Fibroblast of pulmonary artery (primary cell): ENCODE data around the gene RSRP1.
"Not testable (repeated sequence)": the region's sequence is repeated elsewhere in the genome, so short reads cannot be mapped to it uniquely, and the experiment has no call there.

ENCODE experiments used
- DNase-seq: peaks from one replicate; pipeline ENCODE4 v3.0.0-alpha.2; 2010; ENCODE audit warnings: low read depth
- H3K4me3 ChIP-seq: replicated peaks from 2 replicates; pipeline ENCODE4 v1.5.1; 2011; ENCODE audit warnings: low read depth, mild to moderate bottlenecking, control low read depth, low read length, moderate library complexity
- TF ChIP-seq, protein P1 (sequence below): IDR thresholded peaks from 2 replicates; pipeline ENCODE4 v1.5.1; 2011; ENCODE audit warnings: mild to moderate bottlenecking, control low read depth, low read length, inconsistent platforms; ENCODE audit errors: missing control alignments

RSRP1 gene

DNA sequence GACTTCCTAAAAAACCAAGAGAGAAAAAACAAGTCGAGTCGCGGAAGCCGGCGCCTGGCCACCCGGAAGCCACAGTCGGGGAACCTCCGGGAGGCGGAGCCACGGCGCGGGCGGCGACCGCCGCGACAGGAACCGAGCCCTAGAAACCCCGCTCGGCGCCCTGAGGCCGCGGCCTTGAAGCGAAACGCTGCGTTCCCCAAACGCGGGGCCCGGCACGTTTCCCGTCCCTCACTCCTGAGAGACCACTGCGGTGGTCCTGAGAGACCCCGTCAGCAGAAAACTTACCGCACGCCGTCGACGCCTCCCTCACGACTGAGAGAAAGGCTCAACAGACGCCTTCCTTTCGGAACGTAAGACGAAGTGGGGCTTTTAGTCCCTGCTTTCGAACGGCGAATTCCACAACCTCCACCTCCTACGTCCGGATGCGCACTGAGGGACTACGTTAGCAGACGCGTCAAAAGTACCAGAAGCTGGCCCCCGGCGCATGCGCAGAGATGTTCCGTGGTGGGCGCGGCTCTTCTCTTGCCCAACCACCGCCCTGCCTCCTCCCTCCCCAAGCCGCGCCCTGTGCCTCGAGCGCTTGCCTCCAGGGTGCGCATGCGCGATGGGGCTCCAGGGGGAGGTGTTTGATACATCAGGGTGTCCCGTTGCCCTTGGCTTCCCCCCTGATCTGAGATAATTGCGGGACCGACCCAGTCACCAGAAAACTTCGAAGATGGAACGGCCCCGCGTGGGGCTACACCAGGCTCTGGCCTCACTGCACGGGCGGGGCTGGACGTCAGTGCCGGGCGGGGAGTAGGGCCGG, at the start of gene RSRP1:
TSS of gene RSRP1 (minus strand) at position 431 of the 805 bp plus-strand sequence. CDS start 491 bp downstream, outside the sequence.
- DNase-seq, result peak; percentile 98
- TF ChIP-seq, protein P1, sequence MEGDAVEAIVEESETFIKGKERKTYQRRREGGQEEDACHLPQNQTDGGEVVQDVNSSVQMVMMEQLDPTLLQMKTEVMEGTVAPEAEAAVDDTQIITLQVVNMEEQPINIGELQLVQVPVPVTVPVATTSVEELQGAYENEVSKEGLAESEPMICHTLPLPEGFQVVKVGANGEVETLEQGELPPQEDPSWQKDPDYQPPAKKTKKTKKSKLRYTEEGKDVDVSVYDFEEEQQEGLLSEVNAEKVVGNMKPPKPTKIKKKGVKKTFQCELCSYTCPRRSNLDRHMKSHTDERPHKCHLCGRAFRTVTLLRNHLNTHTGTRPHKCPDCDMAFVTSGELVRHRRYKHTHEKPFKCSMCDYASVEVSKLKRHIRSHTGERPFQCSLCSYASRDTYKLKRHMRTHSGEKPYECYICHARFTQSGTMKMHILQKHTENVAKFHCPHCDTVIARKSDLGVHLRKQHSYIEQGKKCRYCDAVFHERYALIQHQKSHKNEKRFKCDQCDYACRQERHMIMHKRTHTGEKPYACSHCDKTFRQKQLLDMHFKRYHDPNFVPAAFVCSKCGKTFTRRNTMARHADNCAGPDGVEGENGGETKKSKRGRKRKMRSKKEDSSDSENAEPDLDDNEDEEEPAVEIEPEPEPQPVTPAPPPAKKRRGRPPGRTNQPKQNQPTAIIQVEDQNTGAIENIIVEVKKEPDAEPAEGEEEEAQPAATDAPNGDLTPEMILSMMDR, result no peak
- H3K4me3 ChIP-seq, result peak within 1 kb of the TSS; percentile 74

GRCh38 chr1:25296501-25296900, 49.2 kb upstream of the RSRP1 start:
- H3K4me3 ChIP-seq, DNase-seq: not testable (repeated sequence)

DNA sequence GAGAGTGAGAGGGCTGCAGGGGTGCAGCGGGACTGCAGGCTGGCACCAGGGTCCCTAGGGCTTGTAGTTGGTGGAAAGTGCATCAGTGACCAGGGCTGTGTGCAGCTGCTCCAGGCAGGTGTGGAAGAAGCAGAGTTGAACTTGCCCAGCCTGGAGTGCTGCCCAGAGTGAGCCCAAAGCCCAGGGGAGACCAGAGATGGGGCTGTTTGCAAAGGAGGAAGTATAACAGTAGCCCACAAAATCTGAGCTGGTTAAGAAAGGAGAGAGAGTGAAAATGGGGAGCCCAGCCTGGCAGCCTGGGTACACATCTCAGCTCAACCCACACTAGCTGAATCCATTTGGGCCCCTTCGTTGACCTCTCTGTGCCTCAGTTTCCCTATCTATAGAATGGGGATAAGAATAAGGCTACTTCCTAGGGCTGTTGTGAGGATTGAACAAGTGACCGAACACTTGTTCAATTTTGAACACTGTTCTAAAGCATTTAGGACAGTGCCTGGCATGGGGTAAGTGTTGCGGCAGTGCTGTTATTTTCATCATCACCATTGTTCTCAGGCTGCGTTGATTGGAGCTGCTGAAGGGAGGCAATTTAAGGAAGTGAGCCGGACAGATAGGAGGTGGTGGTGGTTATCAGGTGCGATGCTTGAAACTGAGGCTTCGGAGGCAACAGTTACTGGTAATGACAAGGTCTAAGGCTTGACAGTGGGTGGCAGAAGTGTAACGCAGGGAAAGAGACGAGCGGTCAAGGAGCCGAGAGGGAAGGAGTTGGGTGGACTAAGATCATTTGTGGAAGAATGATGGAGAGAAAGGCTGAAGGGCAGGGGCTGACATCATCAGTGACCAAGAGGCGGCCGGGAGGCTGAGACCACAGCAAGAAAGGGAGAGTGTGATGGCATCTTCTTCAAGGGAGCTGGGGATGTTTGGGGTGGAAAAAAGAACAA, 47.9 kb upstream of the RSRP1 start:
- H3K4me3 ChIP-seq, DNase-seq: not testable (repeated sequence)

DNA sequence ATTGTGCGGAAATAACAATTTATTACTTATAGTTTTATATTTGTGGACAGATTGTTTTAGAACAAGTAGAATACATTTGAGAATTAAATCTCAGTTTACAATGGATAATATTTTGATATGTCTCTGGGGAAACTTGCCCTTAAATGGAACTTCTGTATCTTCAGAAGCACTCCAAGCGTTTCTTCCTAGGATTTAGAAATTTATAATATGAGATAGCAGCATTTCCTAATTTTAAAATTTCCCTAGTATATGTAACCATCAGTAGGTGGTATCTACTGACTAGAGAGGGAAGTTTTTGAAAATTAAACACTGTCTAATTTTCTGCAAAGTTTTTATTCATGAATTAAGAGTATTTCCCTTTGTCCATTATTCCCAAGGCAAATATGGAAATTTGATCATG, 46.2 kb upstream of the RSRP1 start:
- H3K4me3 ChIP-seq, DNase-seq: not testable (repeated sequence)

DNA sequence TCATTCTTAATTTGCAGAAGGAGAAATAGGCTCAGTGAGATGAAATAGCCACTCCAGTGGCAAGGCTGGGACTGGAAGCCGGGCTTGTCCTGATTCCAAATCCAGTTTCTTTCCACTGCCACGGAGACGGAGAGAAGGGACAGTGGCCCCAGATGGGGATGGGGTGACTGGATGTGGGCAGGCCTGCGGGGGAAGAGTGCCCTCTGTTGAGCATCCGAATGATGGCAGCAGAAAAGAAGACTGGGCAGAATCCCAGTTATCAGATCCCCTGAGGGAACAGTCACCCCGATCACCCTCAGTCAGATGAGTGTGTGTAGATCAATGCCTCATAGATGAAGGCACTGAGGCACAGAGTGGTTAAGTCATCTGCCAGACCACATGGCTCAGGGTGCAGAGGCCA, 42.8 kb upstream of the RSRP1 start:
- H3K4me3 ChIP-seq, DNase-seq: not testable (repeated sequence)

DNA sequence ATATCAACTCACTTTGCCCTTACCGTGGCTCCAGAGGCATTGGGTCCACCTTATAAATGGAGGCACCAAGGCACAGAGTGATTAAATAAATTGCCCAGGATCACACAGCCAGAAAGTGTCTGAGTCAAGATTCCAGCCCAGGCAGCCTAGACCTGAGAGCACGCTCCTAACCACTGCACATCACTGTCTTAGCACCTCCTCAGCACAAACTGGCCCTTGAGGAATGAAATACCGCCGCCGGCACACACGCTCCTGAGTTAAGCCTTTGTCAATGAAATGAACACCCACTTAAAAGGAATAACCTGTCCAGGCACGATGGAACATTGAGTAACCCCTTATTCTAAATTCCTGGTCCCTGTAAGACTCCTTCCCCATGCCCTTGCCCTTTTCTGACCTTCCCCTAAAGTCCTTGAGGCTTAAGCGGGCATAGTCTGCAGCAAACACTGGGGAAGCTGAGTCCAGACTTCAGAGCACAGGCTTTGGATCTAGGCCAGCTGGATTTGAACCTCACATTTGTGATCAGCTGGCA, 41.4 kb upstream of the RSRP1 start:
- DNase-seq, H3K4me3 ChIP-seq: not testable (repeated sequence)

GRCh38 chr1:25287164-25287563, 39.9 kb upstream of the RSRP1 start:
- H3K4me3 ChIP-seq, DNase-seq: not testable (repeated sequence)

DNA sequence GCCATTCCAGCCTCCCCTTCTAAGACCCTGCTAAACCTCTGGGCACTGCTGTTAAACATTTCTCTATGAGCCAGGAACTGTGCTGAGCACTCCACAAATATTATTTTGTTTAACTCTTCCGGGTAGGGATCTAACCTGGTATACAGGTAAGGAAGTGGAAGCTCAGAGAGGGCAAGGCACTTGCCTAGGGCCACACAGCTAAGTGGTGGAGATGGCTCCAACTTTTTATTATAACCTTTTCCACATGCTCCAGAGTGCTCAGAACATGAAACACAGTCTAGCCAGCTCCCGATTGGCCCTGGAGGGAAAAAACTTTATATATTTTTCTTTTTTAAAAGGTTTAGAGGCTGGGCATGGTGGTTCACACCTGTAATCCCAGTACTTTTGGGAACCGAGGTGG, 38.6 kb upstream of the RSRP1 start:
- not testable (repeated sequence) for H3K4me3 ChIP-seq, DNase-seq

GRCh38 chr1:25279693-25280111, 32.4 kb upstream of the RSRP1 start:
- not testable (repeated sequence) for DNase-seq, H3K4me3 ChIP-seq

GRCh38 chr1:25278790-25279189, 31.5 kb upstream of the RSRP1 start:
- not testable (repeated sequence) for H3K4me3 ChIP-seq, DNase-seq

DNA sequence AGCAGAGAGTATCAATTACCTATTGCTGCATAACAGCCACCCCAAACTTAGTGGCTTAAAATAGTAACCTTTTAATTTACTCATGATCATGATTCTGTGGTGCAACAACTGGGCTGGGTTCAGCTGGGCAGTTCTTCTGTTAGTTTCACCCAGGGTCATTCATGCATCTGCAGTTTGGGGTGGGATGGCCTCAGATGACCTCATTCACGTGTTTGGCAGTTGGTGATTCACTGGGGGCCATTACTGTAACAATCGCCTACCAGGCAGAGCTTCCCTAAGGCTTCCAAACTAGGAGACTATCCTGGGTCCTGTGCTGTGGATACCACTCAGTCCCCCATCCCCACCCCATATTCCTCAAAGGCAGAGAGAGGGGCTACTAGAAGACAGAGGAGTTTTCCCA, 31.1 kb upstream of the RSRP1 start:
- DNase-seq, H3K4me3 ChIP-seq: not testable (repeated sequence)

DNA sequence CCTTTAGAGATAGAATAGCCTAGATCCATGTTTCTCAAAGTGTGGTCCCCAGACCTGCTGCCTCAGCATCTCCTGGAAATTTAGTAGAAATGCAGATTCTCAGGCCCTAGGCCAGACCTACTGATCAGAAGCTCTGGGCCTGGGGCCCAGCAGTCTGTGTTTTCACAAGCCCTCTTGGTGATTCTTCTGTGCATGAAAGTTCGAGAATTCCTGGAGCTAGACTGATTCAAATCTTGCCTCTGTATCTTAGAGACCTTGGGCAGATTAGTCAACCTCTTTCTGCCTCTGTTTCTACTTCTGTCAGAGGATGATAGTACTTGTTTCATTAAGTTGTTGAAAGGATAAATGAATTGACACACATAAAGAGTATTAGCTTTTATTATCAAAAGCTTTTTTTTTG, 30.0 kb upstream of the RSRP1 start:
- DNase-seq, H3K4me3 ChIP-seq: not testable (repeated sequence)

- DNase-seq, H3K4me3 ChIP-seq: not testable (repeated sequence)
Measured at GRCh38 chr1:25275648-25276047, 28.4 kb upstream of the RSRP1 start.

GRCh38 chr1:25272238-25272637, 25.0 kb upstream of the RSRP1 start, which contains the start of gene RHD:
Gene RHD, plus strand, starts transcription at chr1:25272509. Its CDS starts 39 bp downstream, at chr1:25272548.
- not testable (repeated sequence) for H3K4me3 ChIP-seq, DNase-seq

DNA sequence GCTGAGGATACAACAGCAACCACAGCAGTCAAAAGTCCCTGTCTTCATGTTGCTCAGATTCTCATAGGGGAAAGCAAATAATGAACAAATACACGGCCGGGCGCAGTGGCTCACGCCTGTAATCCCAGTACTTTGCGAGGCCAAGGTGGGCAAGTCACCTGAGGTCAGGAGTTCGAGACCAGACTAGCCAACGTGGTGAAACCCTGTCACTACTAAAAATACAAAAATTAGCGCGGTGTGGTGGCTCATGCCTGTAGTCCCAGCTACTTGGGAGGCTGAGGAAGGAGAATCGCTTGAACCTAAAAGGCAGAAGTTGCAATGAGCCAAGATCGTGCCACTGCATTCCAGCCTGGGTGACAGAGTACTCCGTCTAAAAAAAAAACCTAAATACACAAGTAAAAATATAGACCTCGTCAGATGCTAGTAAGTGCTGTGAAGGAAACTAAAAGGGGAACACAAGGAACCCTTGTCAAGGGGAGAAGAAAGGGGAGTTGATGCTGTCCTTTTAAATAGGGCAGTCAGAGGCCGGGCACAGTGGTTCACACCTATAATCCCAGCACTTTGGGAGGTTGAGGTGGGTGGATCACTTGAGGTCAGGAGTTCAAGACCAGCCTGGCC, 21.0 kb upstream of the RSRP1 start:
- not testable (repeated sequence) for H3K4me3 ChIP-seq, DNase-seq

DNA sequence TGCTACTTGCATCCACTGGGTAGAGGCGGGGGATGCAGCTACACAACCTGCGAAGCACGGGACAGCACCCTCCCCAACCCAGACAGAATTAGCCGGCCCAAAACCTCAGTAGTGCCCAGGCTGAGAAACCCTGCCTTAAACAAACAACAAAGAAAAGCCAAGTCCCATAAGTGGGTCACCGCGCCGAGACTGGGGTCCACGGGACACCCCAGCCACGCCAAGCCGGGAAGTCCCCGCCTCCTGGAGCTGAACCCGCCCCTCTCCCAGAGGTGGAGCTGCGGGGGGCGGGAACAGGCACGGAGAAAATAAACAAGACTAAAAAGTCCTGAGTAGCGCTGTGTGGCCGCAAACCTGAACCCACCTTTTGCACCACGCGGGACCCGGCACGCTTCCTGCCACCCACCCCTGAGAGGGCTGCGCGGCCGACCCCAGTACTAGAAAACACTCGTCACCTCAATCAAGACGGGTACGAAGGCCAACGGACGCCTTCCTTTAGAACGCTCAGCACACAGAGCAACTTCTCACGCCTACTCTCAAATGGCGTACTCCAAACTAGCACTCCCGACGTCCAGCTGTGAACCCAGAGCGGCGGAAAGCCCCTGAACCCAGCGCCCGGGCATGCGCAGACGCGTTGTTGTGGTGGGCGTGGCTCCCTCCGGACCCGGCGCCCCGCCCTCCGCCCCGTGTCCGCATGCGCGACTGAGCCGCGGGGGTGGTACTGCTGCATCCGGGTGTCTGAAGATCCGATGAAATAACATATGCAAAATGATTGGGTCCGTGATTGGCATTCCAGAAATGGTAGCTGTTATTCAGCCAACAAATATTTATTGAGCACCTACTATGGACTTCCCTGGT, 20.3 kb upstream of the RSRP1 start:
- DNase-seq, H3K4me3 ChIP-seq: not testable (repeated sequence)
